HG03103 (cell line): ENCODE measurements around the gene CFAP126.
"Not testable (repeated sequence)": the region's sequence is repeated elsewhere in the genome, so short reads cannot be mapped to it uniquely, and the experiment has no call there.

Experiments used
- ATAC-seq: cut with Tn5 transposase; IDR thresholded peaks from one replicate; pipeline ENCODE4 v1.9.1; 2021; ENCODE audit warnings: low read depth; ENCODE audit not compliant: unreplicated experiment

CFAP126 gene

GRCh38 chr1:161382214-161383019, 14.7 kb upstream of the CFAP126 start:
- no peak for ATAC-seq

GRCh38 chr1:161381707-161382106, 14.0 kb upstream of the CFAP126 start:
- no peak for ATAC-seq

DNA sequence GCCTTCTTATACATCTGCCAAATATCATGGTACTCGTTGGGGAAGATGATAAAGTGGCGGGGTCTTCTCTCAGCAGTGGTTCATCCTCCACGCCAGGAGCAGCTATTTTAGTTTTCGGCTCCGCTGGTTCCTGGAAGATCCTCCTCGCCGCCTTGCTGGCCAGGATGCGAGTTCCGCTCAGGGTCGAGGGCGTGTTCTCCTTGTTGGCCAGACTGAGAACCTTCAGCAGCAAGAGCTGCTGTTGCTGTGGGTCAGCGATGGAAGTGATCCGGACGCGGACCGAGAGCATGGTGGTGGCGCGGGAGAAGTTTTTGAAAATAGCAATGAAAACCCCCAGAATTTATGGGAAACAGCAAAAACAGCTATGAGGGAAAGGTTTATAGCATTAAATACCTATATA, 11.4 kb upstream of the CFAP126 start:
- ATAC-seq = no peak

GRCh38 chr1:161378014-161378413, 10.3 kb upstream of the CFAP126 start:
- no peak for ATAC-seq

DNA sequence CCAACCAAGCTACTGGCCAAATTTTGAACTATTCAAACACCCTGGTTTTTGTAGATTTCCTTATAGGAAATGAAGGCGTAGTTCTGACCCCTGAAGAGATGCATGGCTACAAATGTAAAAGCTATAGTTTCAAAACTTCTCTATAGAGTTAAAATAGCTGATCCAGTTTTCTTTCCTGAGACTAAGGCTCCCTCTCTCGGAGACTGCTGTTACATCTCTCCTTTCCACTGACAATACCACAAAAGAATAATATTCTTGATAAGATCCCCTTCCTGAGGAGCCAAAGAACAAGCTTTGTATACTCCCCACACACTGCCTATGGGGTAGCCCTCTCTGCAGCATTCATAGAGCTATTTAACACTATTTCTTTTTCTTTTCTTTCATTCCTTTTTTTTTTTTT, 6.7 kb upstream of the CFAP126 start:
- ATAC-seq = no peak

- no peak for ATAC-seq
These were observed 5.8 kb upstream of the CFAP126 start for GRCh38 chr1:161373442-161373841.

DNA sequence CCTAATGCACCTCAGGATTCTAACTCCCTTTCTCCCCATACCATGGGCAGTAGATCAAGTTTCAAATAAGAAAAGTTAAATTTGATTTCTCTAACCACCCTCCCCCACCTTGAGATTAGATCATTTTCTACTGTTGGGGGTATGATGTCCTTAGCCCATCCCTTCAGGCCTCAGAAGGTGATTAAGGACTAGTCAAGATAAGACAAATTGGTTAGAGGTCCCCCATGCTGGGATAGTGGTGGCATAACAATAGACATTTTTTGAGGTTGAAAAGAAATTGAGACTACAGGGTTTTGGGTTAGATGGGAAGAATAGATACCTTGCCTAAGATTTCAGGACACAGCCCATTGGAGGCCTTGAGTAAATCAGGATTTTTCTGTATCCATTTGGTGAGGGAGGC, 2.5 kb downstream of the CFAP126 start:
- no peak for ATAC-seq

DNA sequence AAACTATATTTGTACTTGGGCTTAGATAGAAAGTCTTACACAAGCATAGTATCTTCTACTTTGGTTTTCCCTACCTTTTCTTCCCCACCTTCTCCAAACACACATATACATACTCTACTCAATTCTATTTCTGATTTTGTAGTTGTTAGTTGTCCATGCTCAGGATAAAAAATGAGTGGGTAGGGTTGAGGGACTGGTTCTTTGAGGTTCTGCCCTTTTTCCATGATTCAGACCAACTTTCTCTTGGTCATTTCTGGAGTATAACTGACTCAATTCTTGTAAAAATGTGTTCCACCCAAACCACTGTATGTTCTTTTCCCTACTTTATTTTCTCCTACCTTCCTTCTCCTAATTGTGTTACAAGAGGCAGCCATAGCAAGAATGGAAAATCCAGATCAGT, 3.3 kb downstream of the CFAP126 start:
- no peak for ATAC-seq

DNA sequence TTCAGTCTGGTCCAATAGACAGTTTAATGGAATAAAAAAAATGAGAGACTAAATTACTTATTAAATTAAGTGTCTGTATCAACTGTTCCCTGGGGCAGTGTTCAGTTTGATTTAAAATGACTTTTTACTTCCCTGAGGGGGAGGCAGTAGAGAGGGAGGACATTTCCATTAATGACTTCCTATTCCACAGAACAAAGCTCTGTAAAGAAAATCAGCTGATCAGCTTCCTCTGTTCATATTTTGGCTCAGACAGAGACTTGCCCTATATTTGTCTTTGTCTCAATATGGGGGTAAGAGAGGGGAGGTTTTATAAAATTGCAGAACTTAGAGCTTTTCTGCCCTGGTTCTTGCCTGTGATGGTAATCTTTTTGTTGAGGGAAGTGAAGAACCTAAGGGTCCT, 8.4 kb downstream of the CFAP126 start:
- no peak for ATAC-seq

DNA sequence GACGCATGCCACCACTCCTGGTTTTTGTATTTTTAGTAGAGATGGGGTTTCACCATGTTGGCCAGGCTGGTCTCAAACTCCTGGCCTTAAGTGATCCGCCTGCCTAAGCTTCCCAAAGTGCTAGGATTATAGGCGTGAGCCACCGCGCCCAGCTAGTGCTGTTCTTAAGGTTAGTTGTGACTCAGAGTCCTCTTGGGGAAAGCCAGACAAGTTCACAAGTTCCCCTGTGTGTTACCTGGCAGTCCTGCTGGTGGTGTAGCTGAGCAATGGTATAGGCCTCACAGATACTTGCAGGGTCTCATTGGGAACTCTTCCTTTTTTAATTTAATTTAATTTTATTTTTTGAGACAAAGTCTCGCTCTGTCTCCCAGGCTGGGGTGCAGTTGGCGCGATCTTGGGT, 10.6 kb downstream of the CFAP126 start:
- ATAC-seq = no peak

- no peak for ATAC-seq
These were observed 16.2 kb downstream of the CFAP126 start for GRCh38 chr1:161351482-161351881.

GRCh38 chr1:161350671-161351070, 17.0 kb downstream of the CFAP126 start:
- no peak for ATAC-seq

DNA sequence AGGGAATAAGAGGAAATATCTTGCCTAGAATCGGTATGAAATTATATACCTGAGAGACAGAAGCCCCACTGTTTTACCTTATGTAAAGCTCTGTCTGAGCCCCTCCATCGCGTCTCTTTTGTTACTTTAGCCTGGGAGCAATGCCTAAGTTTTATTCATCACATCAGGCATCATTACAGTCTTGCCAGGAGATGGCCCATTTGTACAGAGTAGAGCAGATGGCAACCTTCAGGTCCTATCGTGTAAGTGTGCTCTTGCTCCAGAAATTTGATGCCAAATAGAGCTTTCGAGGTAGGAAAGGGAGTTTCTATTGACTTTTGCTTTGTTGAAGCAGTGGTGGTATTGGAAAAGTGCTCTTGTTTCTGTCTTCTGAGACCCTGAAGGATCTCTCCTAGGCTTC, 24.9 kb downstream of the CFAP126 start:
- ATAC-seq = no peak

DNA sequence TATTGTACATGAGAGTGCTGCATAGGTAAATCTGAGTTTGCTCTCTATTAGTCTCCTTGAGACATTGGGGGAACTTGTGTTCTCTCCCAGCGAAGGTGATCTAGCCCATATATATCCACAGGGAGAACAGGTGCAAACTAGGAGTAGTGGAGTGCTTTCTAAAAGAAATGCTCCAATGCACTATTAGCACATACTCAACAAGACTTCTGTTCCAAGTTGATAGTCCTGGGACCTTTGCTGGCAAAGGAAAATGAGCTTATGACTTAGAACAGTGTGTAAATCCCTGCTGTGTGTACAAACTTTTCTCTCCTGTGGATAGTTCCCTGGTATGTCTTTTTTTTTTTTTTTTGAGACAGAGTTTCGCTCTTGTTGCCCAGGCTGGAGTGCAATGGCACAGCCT, 25.5 kb downstream of the CFAP126 start:
- ATAC-seq = no peak

- ATAC-seq = no peak
These were observed 31.9 kb downstream of the CFAP126 start for GRCh38 chr1:161335796-161336195.

GRCh38 chr1:161333166-161333565, 34.5 kb downstream of the CFAP126 start:
- no peak for ATAC-seq

- ATAC-seq = no peak
These were observed 37.3 kb downstream of the CFAP126 start for GRCh38 chr1:161330346-161330745.

DNA sequence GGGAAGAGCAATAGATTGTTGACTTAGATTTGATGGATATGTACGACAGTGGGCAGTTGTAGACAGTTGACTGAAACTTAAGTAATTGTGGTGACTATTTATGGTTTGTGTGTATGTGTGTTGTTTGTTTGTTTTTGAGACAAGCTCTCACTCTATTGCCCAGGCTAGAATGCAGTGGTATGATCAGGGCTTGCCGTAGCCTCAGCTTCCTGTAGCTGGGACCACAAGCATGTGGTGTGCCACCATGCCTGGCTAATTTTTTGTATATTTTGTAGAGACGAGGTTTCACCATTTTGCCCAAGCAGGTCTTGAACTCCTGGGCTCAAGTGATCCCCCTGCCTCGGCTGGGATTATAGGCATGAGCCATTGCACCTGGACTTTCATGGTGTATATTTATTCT, 43.7 kb downstream of the CFAP126 start:
- no peak for ATAC-seq

DNA sequence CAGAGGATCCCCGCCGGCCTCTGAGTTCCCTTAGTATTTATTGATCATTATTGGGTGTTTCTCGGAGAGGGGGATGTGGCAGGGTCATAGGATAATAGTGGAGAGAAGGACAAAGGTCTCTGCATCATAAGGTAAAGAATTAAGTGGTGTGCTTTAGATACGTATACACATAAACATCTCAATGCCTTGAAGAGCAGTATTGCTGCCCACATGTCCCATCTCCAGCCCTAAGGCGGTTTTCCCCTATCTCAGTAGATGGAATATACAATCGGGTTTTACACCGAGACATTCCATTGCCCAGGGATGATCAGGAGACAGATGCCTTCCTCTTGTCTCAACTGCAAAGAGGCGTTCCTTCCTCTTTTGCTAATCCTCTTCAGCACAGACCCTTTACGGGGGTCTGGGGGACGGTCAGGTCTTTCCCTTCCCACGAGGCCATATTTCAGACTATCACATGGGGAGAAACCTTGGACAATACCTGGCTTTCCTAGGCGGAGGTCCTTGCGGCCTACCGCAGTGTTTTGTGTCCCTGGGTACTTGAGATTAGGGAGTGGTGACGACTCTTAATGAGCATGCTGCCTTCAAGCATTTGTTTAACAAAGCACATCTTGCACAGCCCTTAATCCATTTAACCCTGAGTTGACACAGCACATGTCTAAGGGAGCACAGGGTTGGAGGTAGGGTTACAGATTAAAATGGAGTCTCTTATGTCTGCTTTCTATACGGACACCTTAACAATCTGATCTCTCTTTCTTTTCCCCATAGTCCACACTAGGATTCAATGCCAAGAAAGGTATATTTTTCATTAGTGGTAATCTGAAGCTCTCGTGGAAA, 51.6 kb downstream of the CFAP126 start:
- not testable (repeated sequence) for ATAC-seq
